HG02763 (cell line): ENCODE data around the gene DDOST.

Source experiments
- ATAC-seq: cut with Tn5 transposase; IDR thresholded peaks from one replicate; pipeline ENCODE4 v1.9.1; 2021; ENCODE audit warnings: mild to moderate bottlenecking, moderate library complexity; ENCODE audit not compliant: unreplicated experiment

The DDOST gene

DNA sequence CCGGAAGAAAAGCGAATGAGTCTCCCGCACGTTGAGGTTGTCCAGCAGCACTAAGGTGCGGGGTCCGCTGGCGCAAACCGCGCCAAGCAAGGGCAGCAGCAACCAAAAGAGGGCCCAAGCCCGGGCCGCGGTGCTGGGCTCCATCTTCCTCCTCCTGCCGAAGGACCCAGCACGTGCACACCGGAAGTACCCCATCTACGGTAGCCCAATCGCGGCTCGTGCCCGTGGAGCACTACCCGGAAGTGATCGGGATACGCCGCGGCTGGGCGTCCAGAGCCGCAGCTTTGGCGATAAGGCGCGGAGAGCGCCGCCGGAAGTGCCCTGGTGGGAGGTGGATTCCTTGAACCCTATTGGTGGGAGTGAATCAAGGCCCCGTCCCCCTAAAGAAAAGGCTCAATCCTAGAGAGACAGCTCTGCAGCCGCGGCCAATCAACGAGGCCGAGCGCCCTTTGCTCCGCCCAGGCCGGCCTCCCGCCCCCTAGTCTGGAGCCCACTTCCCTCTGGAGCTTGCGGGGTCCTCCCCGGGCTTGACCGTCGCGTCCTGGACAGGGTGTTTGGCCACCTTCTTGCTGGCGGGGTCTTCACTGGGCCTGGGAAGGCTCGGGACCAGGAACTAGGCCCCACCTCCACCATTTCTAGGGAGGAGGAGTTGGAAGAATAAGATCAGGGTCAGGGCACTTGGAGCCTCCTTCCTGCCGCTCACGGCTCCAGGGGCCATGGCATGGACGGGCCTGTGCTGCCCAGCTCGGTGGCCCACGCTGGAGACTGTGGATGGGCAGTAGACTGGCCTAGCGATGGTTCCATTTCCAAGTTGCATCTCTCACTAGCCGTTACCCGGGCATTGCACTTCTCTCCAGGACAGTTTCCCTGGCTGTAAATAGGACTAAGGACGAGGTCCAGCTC is at the start of gene DDOST:
DDOST (minus strand) TSS at position 163 of the 903 bp plus-strand sequence; CDS start at position 144, 19 bp downstream.
- ATAC-seq: peak; percentile 97

GRCh38 chr1:20710469-20711284 is 49.5 kb upstream of the DDOST start:
- ATAC-seq: no peak

- ATAC-seq: no peak
Observed at GRCh38 chr1:20709868-20710267, 48.7 kb upstream of the DDOST start.

- ATAC-seq: no peak
Observed at GRCh38 chr1:20708891-20709290, 47.7 kb upstream of the DDOST start.

DNA sequence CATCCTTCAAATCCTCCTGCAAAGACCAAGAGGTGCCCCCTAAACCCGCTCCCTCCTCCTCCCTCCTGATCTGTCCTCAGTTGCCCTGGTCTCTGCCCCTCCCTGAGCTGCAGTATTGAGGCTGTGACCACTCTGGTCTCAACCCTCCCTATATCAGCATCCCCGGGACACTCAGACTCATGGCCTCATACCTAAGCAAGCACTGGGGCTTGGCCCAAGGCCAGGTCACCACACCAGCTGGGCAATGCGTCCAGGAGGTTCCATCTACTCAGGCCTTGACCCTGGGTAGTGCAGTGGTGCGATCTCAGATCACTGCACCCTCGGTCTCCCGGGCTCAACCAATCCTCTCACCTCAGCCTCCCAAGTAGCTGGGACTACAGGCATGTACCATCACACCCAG is 46.9 kb upstream of the DDOST start:
- no peak for ATAC-seq

- ATAC-seq: no peak
Observed at GRCh38 chr1:20706841-20707240, 45.7 kb upstream of the DDOST start.

GRCh38 chr1:20705203-20705755 is 44.1 kb upstream of the DDOST start:
- ATAC-seq: no peak

- ATAC-seq: no peak
Observed at GRCh38 chr1:20704390-20705202, 43.4 kb upstream of the DDOST start.

- no peak for ATAC-seq
Observed at GRCh38 chr1:20703124-20703756, 42.1 kb upstream of the DDOST start.

DNA sequence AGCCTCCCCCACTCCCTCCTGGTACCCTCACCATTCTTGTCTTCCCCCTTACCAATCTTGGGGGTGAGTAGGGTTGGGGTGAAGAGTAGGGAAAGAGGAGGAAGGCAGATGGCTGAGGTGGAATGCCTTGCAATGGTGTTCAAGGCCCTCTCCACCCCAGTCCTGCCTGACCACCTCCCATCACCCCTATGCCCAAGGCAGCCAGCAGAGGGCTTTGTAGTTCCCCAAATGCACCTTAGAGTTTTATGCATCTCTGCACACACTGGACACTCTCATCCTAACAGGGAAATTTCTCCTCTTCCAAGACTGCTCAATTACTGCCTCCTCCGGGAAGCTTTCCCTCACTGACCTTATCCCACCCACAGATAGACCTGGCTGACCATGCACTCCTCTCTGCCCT is 41.2 kb upstream of the DDOST start:
- ATAC-seq: no peak

DNA sequence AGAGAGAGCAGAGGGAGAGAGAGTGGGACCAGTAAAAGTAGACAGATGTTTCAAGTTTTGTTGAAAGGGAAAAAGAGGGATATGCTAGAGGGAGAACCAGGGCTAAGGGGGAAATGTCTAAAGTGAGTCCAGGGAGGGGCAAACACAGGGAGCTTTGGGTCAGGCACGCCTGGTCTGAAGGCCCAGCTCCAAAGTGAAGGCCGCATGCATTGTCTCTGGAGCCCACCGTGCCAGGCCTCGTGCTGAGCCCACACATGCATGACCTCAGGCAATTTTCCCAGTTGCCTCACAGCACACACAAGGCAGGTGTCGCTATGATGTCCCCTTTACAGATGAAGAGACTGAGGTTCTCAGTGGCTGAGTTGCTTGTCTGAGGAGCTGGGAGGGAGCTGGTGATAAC is 40.7 kb upstream of the DDOST start:
- no peak for ATAC-seq

GRCh38 chr1:20701446-20701845 is 40.3 kb upstream of the DDOST start:
- ATAC-seq: no peak

DNA sequence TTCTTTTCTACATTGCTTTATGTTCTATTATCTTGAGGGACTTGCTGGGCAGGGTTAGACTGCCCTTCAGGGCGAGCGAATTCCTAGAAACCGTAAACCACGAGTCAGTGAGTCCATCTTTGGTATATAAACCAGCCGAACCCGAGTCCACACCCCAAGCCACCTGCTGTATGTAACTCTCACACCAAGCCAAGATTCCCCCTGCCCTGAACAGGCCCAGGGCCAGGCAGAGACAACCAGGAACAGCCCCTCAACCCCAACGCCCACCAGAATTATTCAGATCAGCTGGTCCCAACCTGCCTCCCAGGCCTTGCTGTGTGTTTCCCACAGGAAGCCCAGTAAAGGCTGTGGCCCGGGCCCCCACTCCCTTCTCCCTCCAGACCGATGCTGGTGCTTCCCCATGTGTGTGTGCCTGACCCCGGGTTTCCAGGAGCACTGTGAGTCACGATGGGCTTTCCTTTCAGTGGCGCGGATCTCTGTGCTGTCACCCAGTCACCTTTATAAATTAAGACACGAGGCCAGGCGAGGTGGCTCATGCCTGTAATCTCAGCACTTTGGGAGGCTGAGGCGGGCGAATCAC is 39.6 kb upstream of the DDOST start:
- ATAC-seq: no peak

- ATAC-seq: no peak
Observed at GRCh38 chr1:20699558-20699957, 38.4 kb upstream of the DDOST start.

GRCh38 chr1:20698195-20698910 is 37.2 kb upstream of the DDOST start:
- no peak for ATAC-seq

GRCh38 chr1:20697563-20697962 is 36.4 kb upstream of the DDOST start:
- no peak for ATAC-seq

DNA sequence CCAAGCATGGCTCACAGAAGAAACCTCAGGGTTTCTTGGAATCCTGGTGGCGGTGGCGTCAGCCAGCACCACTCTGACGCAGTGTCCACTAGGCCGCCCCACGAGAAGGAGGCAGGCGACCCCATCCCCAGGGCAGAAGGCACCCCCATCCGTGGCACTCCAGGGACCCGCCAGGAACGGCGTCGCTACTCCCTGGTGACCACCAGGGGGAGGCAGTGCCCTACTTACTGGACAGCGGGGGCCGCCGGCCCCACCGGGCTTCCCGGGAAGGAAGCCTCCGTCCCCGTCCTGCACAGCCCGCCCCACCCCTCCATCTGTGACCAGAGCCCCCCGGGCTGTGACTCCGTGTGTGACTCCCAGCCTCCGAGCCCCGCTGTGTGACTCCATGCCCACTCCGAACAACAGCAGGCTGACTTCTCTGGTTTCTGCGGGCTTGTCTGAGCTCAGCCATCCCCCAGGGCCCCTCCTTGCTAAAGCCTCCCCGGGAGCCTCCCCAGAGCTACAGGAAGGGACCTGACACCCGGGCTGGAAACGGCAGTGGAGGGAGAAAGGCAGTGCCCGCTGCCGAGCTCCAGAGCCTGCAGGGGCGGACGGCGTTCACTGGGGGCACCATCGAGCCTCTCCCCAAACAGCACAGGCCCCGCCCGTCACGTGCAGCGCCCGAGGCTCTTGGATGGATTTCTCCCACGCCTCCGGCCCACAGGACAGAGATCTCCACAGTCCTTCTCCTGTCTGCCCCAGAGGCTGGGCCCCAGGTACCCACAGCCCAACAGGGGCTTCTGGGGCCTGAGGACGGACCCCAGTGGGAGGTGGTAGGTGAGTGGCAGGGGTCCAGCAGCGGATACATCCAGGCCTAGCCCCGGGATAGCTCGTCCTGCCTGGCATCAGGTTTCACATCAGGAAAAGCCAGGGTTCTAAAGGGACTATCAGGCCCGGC is 35.5 kb upstream of the DDOST start:
- ATAC-seq: no peak

DNA sequence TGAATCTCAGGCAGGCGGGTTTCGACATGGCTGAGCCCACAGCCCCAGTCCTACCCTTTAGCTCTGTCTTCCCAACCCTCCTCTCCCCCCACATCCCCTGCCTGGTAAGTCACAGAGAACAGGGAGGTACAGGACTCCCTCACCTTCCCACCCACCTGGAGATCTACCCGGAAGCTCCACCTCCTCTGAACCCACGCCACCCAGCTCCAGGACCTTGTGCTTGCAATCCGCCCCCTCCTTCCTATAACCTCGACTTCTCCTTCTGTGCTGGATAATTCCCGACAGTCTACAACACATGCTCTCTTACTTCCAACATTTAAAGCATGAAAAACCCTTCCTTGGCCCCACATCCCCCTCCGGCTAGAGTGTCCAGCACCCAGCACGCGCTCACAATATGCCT is 34.3 kb upstream of the DDOST start:
- ATAC-seq: no peak
